CD4-positive, alpha-beta T cell treated with Interleukin-17A for 4 hours (primary cell): ENCODE results near the gene ANKLE2.
"Not testable (repeated sequence)": the region's sequence is repeated elsewhere in the genome, so short reads cannot be mapped to it uniquely, and the experiment has no call there.

Source experiments
- DNase-seq: peaks from one replicate; pipeline ENCODE4 v3.0.0-alpha.2; 2020; ENCODE audit warnings: mixed read lengths

ANKLE2 gene

DNA sequence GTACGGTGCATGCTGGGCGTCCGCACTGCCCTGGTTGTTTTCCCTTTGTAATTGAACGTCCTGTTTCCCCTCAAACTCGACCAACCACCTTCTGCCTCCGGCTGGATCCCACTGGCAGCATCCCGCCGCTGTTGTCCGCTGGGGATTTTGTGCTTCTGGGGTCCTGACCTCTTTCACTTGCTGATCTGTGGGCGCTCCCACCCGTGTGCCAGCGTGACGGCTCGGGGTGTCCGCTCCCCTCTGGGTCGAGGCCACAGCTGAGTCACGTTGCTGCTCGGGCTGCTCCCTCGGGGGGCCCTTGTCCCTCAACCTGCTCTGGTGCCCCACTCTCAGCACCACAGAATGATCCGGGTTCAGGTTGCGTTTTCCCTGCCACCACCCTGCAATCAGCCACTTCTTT is 43.0 kb downstream of the ANKLE2 start:
- no peak for DNase-seq

DNA sequence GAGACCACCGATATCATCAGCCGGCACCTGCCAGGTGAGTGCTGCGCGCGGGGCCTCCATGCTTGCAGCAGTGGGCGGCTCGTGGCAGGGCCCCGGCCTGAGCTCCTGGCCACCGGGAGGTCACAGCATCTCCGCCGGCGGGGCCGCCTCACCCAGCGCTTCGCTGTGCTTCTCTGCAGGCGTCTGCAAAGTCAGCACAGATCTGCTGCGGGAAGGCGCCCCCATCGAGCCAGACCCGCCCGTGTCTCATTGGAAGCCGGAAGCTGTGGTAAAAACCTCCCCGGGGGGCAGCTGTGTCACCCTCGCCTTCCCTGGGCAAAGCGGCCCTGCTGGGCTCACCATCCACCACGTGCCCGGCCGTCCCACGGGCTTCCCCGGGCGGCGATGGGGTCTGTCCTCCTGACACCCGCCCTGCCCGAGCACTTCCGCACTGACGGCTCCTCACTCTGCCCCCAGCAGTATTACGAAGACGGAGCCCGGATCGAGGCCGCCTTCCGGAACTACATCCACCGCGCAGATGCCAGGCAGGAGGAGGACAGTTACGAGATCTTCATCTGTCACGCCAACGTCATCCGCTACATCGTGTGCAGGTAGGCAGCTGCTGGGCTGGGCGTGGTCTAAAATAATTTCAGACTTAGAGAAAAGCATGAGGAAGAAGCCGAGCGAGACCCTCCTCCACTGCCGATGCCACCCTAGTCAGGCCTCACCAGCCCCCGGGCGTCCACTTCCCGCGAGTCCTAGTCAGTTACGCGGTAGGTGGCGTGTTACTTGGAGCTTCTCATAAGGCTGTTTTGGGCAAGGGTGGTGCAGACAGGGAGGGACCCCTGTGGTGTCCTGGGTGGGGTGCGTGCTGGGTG is 43.9 kb downstream of the ANKLE2 start:
- no peak for DNase-seq

DNA sequence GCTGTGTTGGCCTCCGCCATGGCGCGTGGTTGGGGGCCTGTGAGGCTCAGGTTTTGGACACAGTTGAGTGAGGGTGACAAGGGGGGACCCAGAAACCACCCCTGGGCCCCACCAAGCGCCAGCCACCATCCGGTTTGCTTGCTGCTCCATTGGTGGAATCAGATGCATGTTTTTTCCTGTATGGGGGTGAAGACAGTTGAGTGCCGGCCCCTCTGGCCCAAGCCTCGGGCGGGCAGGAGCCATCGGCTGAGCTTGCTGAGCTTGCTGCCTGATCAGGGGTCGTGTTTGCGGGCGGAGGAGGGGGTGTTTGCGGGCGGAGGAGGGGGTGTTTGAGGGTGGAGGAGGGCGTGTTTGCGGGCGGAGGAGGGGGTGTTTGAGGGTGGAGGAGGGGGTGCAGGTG is 44.6 kb downstream of the ANKLE2 start:
- DNase-seq, result no peak

DNA sequence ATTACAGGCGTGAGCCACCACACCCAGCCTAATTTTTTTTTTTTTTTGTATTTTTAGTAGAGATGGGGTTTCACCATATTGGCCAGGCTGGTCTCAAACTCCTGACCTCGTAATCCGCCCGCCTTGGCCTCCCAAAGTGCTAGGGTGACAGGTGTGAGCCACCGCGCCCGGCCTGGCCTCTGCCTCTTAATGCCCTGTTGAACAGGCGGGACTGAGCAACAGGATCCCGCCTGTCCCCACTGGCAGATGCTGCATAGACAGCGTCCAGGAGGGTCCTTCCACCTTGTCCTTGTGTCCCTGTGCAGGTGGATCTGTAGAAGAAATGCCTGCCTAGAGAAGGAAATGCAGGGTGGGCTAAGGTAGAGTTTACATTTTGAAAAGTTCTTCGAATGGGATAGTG is 45.3 kb downstream of the ANKLE2 start:
- DNase-seq, result no peak

DNA sequence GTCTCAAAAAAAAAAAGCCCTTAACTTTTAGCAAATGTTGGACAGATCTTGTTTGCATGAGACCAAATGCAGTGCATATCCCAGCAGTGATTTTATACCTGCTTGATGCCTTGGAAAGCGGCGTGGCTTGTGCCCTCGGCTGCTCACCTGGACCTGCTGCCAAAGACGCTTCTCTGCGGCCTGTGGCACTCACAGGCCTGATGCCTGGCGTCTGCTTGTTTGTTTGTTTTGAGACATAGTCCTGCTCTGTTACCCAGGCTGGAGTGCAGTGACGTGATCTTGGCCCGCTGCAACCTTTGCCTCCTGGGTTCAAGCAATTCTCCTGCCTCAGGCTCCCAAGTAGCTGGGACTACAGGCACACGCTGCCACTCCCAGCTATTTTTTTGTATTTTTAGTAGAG is 45.8 kb downstream of the ANKLE2 start:
- DNase-seq, result no peak

DNA sequence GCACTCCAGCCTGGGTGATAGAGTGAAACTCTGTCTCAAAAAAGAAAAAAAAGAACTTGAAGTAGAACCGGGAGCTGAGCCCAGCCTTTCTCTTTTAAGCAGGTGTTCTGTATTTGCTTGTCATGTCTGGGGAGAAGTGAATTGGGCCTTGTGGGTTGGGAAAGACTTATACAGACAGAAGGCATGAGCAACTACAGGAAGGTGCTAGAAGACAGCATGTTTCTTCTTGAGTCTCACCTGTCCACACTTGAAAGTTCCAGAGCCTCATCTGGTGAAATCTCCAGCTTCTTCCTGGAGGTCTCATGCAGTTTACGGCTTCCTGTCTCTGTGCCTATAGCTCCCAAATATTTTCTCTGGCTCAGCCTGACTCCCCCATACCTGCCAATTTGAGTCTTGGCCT is 48.5 kb downstream of the ANKLE2 start:
- no peak for DNase-seq

DNA sequence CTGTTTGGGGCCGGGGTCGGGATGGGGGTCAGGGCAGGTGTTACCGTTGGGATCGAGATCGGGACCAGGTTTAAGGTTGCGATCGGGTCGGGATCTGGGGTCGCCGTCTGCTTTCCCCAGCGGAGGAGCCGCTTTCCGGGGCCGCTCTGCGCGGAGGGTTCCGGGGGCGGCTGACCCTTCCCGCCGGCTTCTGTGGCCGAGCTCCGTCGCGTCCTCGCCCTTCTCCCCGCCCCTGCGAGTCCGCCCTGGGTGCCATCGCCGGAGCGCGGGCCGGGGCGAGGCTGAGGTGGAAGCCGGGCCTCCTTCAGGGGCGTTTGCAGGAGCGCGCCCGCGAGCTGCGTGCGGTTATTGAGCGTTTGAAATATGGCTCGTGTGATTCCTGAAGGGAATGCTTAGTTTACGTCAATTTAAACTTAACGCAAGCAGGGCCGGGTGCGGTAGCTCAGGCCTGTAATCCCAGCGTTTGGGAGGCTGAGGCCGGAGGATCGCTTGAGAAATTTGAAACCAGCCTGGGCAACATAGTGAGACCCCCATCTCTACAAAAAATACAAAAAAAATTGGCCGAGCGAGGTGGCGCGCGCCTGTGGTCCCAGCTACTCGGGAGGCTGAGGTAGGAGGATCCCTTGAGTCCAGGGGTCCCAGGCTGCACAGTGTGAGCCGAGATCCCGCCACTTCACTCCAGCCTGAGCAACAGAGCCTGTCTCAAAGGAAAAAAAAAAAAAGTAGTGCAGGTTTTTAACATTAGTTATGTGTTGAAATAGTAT is 50.4 kb downstream of the ANKLE2 start:
- DNase-seq, result peak; percentile 30

DNA sequence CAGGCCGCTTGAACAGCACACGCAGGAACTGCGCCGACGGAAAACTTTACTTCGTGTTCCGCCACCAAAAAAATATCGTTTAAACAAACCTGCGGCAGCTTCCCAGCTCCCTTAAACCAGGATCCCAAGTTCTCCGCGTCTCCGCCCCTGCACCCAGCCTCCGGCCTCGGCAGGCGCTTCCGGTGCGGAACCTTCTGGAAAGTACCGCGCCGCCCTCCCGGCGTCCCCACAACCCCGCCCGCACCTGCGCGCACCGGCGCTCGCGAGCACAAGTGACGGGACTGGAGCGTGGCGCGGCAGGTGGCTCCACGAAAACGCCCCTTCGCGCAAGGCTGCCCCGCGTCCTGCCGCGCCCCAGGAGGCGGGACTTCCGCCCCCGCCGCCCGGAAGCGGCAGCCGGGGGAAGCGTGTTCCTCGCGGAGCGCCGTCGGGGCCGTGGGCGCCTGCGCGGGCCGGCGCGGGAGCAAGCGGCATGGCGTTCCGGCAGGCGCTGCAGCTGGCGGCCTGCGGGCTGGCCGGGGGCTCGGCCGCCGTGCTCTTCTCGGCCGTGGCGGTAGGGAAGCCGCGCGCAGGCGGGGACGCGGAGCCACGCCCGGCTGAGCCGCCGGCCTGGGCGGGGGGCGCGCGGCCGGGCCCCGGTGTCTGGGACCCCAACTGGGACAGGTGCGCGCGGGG is 51.1 kb downstream of the ANKLE2 start, which contains the start of gene PGAM5:
Gene PGAM5, plus strand, starts transcription at position 438 of the 675 bp plus-strand sequence. Its CDS starts 35 bp downstream, at position 473.
- DNase-seq, result peak; percentile 94

DNA sequence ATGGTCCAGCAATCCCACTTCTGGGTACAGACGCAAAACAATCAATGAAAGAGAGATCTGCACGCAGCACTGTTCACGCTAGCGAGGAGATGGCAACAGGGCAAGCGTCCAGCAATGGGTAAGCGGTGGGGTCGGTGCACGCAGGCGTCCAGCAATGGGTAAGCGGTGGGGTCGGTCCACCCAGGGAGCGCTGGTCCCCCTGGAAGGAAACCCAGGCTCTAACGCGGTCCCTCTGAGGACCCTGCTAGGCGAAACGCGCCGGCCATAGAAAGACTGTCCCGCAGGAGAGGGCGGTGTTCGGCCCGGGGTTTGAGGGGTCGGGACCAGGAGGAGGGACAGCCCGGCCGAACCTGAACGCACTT is 51.6 kb downstream of the ANKLE2 start:
- DNase-seq, result no peak

DNA sequence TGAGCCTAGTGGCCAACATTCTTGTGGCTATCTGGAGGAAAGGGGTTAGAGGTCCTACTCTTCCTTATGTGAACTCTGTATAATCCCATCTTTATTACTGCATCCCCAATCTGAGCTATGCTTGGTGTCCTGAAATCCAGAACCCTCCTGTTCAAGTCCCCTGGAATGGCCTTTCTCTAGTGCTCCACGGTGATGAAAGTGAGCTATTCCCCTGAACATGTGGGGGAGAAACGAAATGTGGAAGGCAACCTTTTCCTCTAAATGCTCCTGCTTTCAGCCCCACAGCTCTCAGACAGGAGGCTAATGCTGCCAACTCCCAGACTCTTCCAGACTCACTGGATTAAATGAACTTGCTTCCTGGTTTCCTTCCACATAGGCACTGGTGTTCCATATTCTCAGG is 53.5 kb downstream of the ANKLE2 start:
- no peak for DNase-seq

DNA sequence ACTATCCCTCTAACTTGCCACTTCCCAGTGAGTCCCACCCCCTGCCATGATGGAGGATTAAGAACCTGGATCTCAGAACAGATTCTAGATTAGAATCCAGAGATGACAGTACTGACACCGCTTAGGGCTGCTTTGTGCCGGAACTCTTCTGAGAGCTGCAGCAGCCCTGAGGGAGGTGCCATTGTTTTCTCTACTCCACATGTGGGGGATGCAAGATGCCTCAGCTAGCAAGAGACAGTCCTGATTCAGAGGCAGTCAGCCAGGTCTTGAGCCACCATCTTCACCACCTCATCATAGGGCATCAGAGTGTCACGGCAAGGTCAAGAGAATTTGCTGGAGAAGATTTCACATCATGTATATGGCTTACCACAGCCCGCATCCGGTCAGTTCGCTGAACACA is 54.4 kb downstream of the ANKLE2 start:
- DNase-seq, result no peak

DNA sequence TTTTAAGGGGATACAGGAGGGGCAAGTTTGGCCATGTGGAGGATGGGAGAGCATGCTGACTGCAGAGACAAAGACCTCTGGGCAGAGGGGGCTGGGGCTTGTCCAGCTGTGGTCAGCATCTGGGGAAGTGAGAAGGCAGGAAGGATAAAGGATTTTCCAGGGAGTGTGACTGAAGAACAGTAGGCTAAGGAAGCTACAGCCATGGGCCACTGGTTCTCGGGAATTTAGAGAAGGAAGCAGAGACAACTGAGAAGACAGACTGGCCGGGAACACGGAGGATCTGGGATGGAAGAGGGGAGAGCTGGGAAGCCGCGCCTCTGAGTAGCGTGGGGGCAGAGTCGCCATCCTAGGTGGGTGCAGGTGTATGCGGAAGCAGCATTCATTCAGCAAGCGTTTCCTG is 58.0 kb downstream of the ANKLE2 start:
- DNase-seq, result no peak

DNA sequence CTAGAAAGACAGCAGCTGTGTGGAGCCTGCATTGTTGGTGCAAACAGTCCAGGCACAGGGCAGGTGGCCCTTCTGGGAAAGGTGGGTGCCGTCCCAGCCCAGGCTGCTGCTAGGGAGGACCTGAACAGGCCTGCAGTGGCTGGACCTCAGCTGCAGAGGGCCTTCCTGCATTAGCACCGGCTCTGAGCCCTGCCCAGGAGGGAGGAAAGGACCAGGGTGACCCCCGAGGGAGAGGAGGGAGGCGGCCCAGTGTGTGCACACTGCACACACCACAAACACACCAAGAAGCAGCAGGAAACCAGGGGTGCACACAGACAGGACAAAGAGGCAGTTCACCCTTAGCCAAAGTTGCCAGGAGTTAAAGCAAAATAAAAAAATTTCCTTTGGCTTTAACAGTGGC is 59.0 kb downstream of the ANKLE2 start:
- DNase-seq, result no peak

DNA sequence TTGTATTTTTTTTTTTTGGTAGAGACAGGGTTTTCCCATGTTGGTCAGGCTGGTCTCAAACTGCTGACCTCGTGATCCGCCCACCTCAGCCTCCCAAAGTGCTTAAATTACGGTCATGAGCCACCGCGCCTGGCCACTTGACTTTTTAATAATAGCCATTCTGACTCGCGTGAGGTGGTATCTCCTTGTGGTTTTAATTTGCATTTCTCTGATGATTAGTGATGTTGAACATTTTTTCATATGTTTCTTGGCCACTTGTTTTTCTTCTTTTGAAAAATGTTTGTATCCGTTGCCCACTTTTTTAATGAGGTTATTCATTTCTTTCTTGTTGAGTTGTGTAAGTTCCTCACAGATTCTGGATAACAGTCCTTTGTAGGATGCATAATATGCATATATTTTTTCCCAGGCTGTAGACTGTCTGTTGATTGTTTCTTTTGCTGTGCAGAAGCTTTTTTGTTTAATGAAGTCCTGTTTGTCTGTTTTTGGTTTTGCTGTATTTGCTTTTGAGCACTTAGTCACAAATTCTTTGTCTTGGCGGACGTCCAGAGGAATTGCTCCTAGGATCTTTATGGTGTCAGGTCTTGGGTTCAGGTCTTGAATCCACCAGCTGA is 61.3 kb downstream of the ANKLE2 start:
- DNase-seq, result no peak

DNA sequence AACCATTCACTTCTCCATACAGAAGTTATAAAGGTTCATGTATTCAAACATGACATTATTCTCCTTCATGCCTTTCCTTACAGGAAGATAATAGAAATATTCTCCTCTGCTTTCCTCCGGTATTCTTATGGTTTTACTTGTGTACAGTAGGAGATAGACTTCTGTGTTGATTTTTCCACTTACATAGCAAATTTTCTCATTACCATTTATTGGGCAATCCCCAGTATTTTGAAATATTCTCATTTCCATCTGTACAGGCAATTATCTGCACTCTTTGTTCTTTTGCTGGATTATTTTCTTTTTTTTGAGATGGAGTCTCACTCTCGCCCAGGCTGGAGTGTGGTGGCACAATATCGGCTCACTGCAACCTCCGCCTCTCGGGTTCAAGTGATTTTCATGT is 63.3 kb downstream of the ANKLE2 start:
- DNase-seq, result no peak

DNA sequence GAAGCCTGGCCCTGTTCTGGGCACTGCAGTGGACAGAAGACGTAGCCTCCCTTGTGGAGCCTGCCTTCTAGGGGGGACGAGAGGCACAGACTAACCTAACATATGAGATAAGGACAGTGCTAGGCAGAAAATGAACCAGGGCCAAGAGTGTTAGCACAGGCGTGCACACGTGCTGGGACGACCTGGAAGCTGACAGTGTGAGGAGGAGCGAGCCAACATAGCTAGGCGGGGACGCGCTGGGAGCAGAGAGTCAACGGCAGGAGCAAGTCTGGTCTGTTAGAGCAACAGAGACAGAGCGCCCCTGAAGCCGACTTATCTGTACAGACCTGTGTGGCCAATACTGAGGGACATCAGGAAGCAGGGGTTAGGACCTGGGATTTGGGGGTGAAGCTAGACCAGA is 66.2 kb downstream of the ANKLE2 start:
- no peak for DNase-seq

DNA sequence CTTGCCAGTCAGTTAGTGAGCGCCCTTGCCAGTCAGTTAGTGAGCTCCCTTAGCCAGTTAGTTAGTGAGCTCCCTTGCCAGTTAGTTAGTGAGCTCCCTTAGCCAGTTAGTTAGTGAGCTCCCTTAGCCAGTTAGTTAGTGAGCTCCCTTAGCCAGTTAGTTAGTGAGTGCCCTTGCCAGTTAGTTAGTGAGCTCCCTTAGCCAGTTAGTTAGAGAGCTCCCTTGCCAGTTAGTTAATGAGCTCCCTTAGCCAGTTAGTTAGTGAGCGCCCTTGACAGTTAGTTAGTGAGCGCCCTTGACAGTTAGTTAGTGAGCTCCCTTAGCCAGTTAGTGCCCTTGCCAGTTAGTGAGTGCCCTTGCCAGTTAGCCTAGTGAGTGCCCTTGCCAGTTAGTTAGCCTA is 66.7 kb downstream of the ANKLE2 start:
- not testable (repeated sequence) for DNase-seq

DNA sequence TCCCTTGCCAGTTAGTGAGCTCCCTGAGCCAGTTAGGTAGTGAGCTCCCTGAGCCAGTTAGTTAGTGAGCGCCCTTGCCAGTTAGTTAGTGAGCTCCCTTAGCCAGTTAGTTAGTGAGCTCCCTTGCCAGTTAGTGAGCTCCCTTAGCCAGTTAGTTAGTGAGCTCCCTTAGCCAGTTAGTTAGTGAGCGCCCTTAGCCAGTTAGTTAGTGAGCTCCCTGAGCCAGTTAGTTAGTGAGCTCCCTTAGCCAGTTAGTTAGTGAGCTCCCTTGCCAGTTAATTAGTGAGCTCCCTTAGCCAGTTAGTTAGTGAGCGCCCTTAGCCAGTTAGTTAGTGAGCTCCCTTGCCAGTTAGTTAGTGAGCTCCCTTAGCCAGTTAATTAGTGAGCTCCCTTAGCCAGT is 69.6 kb downstream of the ANKLE2 start:
- not testable (repeated sequence) for DNase-seq

DNA sequence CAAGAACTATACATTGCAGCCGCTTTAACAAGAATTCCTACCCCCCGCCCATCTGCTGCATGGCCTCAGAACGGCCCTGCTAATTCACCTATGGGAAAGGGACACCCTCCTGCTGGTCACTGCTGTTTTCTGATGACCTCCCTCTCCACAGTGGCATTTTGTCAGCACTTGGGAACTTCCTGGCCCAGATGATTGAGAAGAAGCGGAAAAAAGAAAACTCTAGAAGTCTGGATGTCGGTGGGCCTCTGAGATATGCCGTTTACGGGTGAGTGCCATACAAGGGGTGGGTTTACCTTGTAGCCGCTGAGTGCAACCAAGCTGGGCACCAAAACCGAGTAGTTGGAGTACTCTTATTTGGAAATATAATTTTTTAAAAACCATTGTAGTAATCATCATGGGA is 71.5 kb downstream of the ANKLE2 start:
- DNase-seq, result no peak

DNA sequence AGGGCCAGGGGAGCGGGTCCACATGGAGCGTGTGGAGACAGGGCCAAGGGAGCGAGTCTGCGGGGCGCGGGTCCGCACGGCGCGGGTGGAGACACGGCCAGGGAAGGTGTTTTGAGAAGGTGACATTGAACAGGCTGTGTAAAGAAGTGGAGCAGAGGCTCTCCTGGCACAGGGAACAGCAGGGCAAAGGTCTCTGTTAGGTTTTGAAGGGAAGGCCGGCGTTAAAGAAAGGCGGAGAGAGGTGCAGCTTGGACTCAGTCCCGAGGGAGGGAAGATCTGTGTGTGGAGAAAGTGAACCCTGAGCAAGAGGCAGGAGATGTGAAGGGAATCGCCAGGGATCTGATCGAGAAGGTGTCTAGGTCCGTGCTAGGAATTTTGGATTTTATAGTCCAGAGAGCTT is 72.4 kb downstream of the ANKLE2 start:
- DNase-seq, result no peak

DNA sequence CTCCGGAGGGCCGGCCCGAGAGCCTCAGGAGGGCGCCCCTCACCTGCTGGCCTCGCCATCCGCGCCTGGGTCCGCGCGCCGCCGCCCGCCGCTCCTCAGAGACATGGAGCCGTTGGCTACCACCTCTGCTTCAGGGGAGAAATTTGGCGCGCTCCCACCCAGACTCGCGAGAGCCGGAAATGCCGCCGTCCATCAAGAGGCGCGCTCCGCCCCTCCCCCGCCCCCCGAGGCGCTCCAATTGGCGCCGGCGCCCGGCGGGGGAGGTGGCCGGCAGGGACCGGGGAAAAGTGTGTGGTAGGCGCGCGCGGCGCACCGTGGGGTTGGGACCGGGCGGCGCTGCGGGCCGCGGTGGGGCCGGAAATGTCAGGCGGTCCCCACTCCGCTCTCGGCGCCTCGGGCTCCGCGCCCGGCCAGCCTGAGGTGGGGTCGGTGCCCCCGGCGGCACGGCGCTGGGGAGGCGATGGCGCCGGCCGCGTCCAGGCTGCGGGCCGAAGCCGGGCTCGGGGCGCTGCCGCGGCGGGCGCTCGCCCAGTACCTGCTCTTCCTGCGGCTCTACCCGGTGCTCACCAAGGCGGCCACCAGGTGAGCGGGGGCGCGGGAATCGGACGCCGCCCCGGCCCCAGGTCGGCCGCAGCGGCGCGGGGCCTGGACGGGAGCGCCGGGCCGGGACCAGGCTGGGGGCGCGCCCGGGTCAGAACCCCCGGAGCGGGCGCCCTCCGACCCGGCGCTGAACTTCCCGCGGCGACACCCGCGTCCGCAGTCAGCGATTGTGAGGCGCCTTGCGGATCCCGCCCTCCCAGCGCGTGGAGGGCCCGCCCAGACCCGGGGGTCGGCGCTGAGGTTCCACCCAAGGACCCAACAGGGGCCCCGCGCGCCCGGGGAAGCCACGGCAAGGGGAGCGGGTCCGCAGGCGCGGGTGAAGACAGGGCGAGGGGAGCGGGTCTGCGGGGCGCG is 74.1 kb downstream of the ANKLE2 start, which contains the start of the genes POLE and PXMP2:
Gene POLE, minus strand, starts transcription at position 132 of the 954 bp plus-strand sequence. Its CDS starts 27 bp downstream, at position 105.
Gene PXMP2, plus strand, starts transcription at position 377 of the 954 bp plus-strand sequence. Its CDS starts 84 bp downstream, at position 461.
- DNase-seq, result peak; percentile 97

DNA sequence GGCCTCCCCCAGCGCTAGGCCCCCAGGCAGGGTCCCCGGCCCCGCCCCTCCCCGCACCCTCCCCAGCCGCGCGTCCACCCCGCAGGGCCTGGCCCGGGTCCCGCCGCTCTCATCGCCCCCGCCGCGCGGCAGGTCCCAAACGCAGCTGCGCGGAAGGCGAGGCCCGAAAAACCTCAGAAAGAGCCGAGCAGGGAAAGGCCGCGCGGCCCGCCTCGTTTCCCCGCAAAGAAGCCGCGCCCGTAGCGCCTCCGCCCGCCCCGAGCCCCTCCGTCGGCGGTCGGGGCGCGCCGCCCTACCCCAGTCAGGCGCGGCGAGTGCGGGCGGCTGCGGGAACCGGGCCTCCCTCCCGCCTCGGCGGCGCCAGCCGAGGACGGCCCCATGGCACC is 74.8 kb downstream of the ANKLE2 start:
- no peak for DNase-seq
